Lower leg skin (tissue), 4 donors: ENCODE measurements around the gene OASL. TPM values are rescaled to one million over a fixed set of nuclear protein-coding genes. Genes with fewer than 3 reads are reported as not detected.
"Not testable (repeated sequence)": the region's sequence is repeated elsewhere in the genome, so short reads cannot be mapped to it uniquely, and the experiment has no call there.

Source experiments
- DNase-seq, 2 donors: peaks; one replicate each; pipeline ENCODE4 v3.0.0-alpha.2; 2019; ENCODE audit warnings: low spot score in 2 of 2
- H3K4me3 ChIP-seq: fragments of 200-600 bp; sonication (generic); 2 replicates; pipeline ENCODE4 v1.5.1; 2017; ENCODE audit warnings: mild to moderate bottlenecking, low read depth; ENCODE audit not compliant: poor library complexity, severe bottlenecking
- CTCF ChIP-seq, 3 donors: fragments of 450-650 bp; IDR thresholded peaks; one replicate each; pipeline ENCODE4 v1.5.1; 2016; ENCODE audit warnings: antibody characterized with exemption in 3 of 3, mild to moderate bottlenecking in 3 of 3, moderate library complexity in 2 of 3
- POLR2A ChIP-seq, 2 donors: fragments of 450-650 bp; IDR thresholded peaks; one replicate each; pipeline ENCODE4 v1.6.1; 2016 to 2017; ENCODE audit warnings: antibody characterized with exemption in 2 of 2, mild to moderate bottlenecking in 1 of 2, moderate library complexity in 1 of 2
- WGBS, 2 donors: methylation state at CpG; one replicate each; pipeline ENCODE4 v1.1.5; 2018; 5-methylcytosine and 5-hydroxymethylcytosine counted together
- intact Hi-C: fragments of 100-400 bp; cut with DNase I; formaldehyde crosslinking; loops from one replicate; pipeline ENCODE4 v1.15.0; 2023; ENCODE audit warnings: low total_unique reads
- total RNA-seq, 4 donors: library from RNA; depleted of rRNA; stranded (reverse); fragments of >200 nt; gene quantifications; one replicate each; pipeline ENCODE4 v1.1.0, GENCODE V29; 2016

OASL gene
- total RNA-seq, 4 donors from 2014 or later, result 0.25 to 0.39 TPM; not detected in 2

GRCh38 chr12:121072147-121072546 is 33.1 kb upstream of the OASL start:
- intact Hi-C loops, result no loop called here

GRCh38 chr12:121069206-121069605 is 30.2 kb upstream of the OASL start:
- H3K4me3 ChIP-seq, result no peak overlapping the region
- DNase-seq, result peak in 1 of 2 donors; percentile 64
- intact Hi-C loops, result no loop called here
- TF ChIP-seq POLR2A (IDR thresholded peaks at IDR 0.05), result no peak
- TF ChIP-seq CTCF (IDR thresholded peaks at IDR 0.05), result no peak
- 79 to 84% methylated on average over 6 of the region's 6 CpGs for WGBS, 2 donors

More at GRCh38 chr12:121072147-121072546, 33.1 kb upstream of the OASL start:
- 86 to 94% methylated on average over 3 of the region's 3 CpGs for WGBS, 2 donors
- TF ChIP-seq POLR2A (IDR thresholded peaks at IDR 0.05) (no peak), CTCF (IDR thresholded peaks at IDR 0.05) (no peak)
- no peak overlapping the region for H3K4me3 ChIP-seq
- no peak for DNase-seq

- no peak for DNase-seq
- TF ChIP-seq POLR2A (IDR thresholded peaks at IDR 0.05) (no peak), CTCF (IDR thresholded peaks at IDR 0.05) (no peak)
- H3K4me3 ChIP-seq, result no peak overlapping the region
- intact Hi-C loops, result no loop called here
- 69 to 72% methylated on average over 2 of the region's 2 CpGs for WGBS, 2 donors
These were observed 26.3 kb upstream of the OASL start for GRCh38 chr12:121065345-121065744.

DNA sequence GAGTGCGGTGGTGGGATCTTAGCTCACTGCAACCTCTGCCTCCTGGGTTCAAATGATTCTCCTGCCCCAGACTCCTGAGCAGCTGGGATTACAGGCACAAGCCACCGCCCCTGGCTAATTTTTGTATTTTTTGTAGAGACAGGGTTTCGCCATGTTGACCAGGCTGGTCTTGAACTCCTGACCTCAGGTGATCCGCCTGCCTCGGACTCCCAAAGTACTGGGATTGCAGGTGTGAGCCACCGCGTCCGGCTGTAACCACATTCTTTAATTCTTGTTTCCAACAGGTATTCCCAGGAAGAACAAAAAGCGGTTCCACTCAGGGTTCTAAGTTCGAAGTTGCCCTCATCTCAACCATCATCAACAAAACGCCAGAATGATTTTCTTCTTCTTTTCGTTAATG is 25.5 kb upstream of the OASL start:
- WGBS, 2 donors, result 90 to 95% methylated on average over 12 of the region's 12 CpGs
- intact Hi-C loops, H3K4me3 ChIP-seq: not testable (repeated sequence)
- DNase-seq, result peak in 1 of 2 donors; percentile 34

GRCh38 chr12:121064116-121064515 is 25.1 kb upstream of the OASL start:
- H3K4me3 ChIP-seq, result no peak overlapping the region
- WGBS, 2 donors, result 59 to 74% methylated on average over 1 of the region's 1 CpG
- intact Hi-C loops, result no loop called here
- TF ChIP-seq CTCF (IDR thresholded peaks at IDR 0.05), result no peak
- TF ChIP-seq POLR2A (IDR thresholded peaks at IDR 0.05), result no peak
- peak in 1 of 2 donors; percentile 32 for DNase-seq

GRCh38 chr12:121062391-121063045 is 23.5 kb upstream of the OASL start:
- WGBS, 2 donors, result 88 to 91% methylated on average over 11 of the region's 11 CpGs
- H3K4me3 ChIP-seq, result no peak overlapping the region
- intact Hi-C loops, result no loop called here
- DNase-seq, result peak in 1 of 2 donors; percentile 53
- TF ChIP-seq POLR2A (IDR thresholded peaks at IDR 0.05) (no peak), CTCF (IDR thresholded peaks at IDR 0.05) (no peak)
